HEK293 (cell line): ENCODE results near the gene KLHL28.

Experiments used
- KLF10 ChIP-seq: fragments of 450-650 bp; IDR thresholded peaks from 2 replicates; pipeline ENCODE4 v1.5.1; 2018; ENCODE audit warnings: missing biosample characterization, mild to moderate bottlenecking, missing genetic modification characterization
- ZBTB21 ChIP-seq: fragments of 450-650 bp; formaldehyde crosslinking; IDR thresholded peaks from 2 replicates; pipeline ENCODE4 v1.5.1; 2017; ENCODE audit warnings: missing biosample characterization, missing genetic modification characterization
- ZNF23 ChIP-seq: fragments of 450-650 bp; formaldehyde crosslinking; IDR thresholded peaks from 2 replicates; pipeline ENCODE4 v1.5.1; 2016; ENCODE audit warnings: missing biosample characterization, missing genetic modification characterization, borderline replicate concordance
- ZNF335 ChIP-seq: fragments of 450-650 bp; formaldehyde crosslinking; conservative IDR thresholded peaks from 2 replicates; pipeline ENCODE4 v1.5.1; 2016; ENCODE audit warnings: missing biosample characterization, missing genetic modification characterization
- ZNF473 ChIP-seq: fragments of 450-650 bp; formaldehyde crosslinking; IDR thresholded peaks from 2 replicates; pipeline ENCODE4 v1.5.1; 2017; ENCODE audit warnings: missing biosample characterization, missing genetic modification characterization
- ZNF600 ChIP-seq: fragments of 450-650 bp; formaldehyde crosslinking; IDR thresholded peaks from 2 replicates; pipeline ENCODE4 v1.5.1; 2016; ENCODE audit warnings: missing biosample characterization, missing genetic modification characterization
- ZNF707 ChIP-seq: fragments of 450-650 bp; formaldehyde crosslinking; IDR thresholded peaks from 2 replicates; pipeline ENCODE4 v1.5.1; 2016; ENCODE audit warnings: missing biosample characterization, missing genetic modification characterization
- ZSCAN16 ChIP-seq: fragments of 450-650 bp; formaldehyde crosslinking; IDR thresholded peaks from 2 replicates; pipeline ENCODE4 v1.5.1; 2016; ENCODE audit warnings: missing biosample characterization, missing genetic modification characterization
- TF ChIP-seq, protein P1 (sequence below): fragments of 450-650 bp; formaldehyde crosslinking; IDR thresholded peaks from 2 replicates; pipeline ENCODE4 v1.5.1; 2016; ENCODE audit warnings: missing biosample characterization, missing genetic modification characterization
- TF ChIP-seq, protein P2 (sequence below): fragments of 450-650 bp; formaldehyde crosslinking; IDR thresholded peaks from 2 replicates; pipeline ENCODE4 v1.5.1; 2016; ENCODE audit warnings: missing biosample characterization, missing genetic modification characterization
- TF ChIP-seq, protein P3 (sequence below): fragments of 450-650 bp; formaldehyde crosslinking; IDR thresholded peaks from 2 replicates; pipeline ENCODE4 v1.5.1; 2017; ENCODE audit warnings: missing biosample characterization, missing genetic modification characterization
- TF ChIP-seq, protein P4 (sequence below): fragments of 450-650 bp; formaldehyde crosslinking; IDR thresholded peaks from 2 replicates; pipeline ENCODE4 v1.5.1; 2016; ENCODE audit warnings: missing biosample characterization, missing genetic modification characterization, low read depth

DNA sequence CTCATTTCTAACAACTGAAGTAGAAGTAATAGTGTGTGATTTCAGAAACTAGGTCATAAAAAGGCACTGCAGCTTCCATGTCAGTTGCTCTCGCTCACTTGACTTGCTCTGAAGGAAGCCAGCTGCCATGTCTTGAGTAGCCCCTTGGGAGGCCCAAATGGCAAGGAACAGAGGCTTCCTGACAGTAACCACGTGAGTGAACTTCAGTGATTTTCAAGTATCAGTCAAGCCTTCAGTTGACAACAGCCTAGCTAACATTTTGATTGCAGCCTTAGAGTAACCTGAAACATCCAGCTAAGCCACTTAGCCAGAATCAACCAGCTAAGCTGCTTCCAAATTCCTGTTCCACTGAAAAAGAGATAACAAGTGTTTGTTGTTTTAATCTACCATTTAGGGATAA is 26.9 kb upstream of the KLHL28 start:
- TF ChIP-seq, protein P1, sequence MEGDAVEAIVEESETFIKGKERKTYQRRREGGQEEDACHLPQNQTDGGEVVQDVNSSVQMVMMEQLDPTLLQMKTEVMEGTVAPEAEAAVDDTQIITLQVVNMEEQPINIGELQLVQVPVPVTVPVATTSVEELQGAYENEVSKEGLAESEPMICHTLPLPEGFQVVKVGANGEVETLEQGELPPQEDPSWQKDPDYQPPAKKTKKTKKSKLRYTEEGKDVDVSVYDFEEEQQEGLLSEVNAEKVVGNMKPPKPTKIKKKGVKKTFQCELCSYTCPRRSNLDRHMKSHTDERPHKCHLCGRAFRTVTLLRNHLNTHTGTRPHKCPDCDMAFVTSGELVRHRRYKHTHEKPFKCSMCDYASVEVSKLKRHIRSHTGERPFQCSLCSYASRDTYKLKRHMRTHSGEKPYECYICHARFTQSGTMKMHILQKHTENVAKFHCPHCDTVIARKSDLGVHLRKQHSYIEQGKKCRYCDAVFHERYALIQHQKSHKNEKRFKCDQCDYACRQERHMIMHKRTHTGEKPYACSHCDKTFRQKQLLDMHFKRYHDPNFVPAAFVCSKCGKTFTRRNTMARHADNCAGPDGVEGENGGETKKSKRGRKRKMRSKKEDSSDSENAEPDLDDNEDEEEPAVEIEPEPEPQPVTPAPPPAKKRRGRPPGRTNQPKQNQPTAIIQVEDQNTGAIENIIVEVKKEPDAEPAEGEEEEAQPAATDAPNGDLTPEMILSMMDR (tag by site-specific recombination), result no peak
- no peak for TF ChIP-seq ZNF335
- TF ChIP-seq ZNF23 (tag by site-specific recombination), result no peak
- TF ChIP-seq, protein P2, sequence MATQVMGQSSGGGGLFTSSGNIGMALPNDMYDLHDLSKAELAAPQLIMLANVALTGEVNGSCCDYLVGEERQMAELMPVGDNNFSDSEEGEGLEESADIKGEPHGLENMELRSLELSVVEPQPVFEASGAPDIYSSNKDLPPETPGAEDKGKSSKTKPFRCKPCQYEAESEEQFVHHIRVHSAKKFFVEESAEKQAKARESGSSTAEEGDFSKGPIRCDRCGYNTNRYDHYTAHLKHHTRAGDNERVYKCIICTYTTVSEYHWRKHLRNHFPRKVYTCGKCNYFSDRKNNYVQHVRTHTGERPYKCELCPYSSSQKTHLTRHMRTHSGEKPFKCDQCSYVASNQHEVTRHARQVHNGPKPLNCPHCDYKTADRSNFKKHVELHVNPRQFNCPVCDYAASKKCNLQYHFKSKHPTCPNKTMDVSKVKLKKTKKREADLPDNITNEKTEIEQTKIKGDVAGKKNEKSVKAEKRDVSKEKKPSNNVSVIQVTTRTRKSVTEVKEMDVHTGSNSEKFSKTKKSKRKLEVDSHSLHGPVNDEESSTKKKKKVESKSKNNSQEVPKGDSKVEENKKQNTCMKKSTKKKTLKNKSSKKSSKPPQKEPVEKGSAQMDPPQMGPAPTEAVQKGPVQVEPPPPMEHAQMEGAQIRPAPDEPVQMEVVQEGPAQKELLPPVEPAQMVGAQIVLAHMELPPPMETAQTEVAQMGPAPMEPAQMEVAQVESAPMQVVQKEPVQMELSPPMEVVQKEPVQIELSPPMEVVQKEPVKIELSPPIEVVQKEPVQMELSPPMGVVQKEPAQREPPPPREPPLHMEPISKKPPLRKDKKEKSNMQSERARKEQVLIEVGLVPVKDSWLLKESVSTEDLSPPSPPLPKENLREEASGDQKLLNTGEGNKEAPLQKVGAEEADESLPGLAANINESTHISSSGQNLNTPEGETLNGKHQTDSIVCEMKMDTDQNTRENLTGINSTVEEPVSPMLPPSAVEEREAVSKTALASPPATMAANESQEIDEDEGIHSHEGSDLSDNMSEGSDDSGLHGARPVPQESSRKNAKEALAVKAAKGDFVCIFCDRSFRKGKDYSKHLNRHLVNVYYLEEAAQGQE (tag by site-specific recombination), result no peak
- no peak for TF ChIP-seq ZBTB21
- no peak for TF ChIP-seq ZNF600
- TF ChIP-seq, protein P3, sequence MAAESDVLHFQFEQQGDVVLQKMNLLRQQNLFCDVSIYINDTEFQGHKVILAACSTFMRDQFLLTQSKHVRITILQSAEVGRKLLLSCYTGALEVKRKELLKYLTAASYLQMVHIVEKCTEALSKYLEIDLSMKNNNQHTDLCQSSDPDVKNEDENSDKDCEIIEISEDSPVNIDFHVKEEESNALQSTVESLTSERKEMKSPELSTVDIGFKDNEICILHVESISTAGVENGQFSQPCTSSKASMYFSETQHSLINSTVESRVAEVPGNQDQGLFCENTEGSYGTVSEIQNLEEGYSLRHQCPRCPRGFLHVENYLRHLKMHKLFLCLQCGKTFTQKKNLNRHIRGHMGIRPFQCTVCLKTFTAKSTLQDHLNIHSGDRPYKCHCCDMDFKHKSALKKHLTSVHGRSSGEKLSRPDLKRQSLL (tag by site-specific recombination), result no peak
- no peak for TF ChIP-seq ZNF707 (tag by site-specific recombination)
- TF ChIP-seq, protein P4, sequence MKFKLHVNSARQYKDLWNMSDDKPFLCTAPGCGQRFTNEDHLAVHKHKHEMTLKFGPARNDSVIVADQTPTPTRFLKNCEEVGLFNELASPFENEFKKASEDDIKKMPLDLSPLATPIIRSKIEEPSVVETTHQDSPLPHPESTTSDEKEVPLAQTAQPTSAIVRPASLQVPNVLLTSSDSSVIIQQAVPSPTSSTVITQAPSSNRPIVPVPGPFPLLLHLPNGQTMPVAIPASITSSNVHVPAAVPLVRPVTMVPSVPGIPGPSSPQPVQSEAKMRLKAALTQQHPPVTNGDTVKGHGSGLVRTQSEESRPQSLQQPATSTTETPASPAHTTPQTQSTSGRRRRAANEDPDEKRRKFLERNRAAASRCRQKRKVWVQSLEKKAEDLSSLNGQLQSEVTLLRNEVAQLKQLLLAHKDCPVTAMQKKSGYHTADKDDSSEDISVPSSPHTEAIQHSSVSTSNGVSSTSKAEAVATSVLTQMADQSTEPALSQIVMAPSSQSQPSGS, result no peak
- TF ChIP-seq KLF10 (tag by site-specific recombination), result no peak
- TF ChIP-seq ZSCAN16 (tag by site-specific recombination), result no peak
- no peak for TF ChIP-seq ZNF473 (tag by site-specific recombination)
